Astrocyte (in vitro differentiated cells and primary cell): ENCODE data around the gene ARL5A.

Source experiments
- EZH2 ChIP-seq: IDR thresholded peaks from 2 replicates; pipeline ENCODE4 v1.6.1; 2012; ENCODE audit warnings: mild to moderate bottlenecking, low read length, inconsistent platforms; ENCODE audit not compliant: insufficient read depth
- TF ChIP-seq, protein P1 (sequence below): IDR thresholded peaks from 2 replicates; pipeline ENCODE4 v1.5.1; 2011; ENCODE audit warnings: low read depth, mild to moderate bottlenecking, inconsistent platforms, low read length, moderate library complexity; ENCODE audit not compliant: insufficient read depth

GRCh38 chr2:151837926-151838325, 9.7 kb upstream of the ARL5A start:
- TF ChIP-seq, protein P1, sequence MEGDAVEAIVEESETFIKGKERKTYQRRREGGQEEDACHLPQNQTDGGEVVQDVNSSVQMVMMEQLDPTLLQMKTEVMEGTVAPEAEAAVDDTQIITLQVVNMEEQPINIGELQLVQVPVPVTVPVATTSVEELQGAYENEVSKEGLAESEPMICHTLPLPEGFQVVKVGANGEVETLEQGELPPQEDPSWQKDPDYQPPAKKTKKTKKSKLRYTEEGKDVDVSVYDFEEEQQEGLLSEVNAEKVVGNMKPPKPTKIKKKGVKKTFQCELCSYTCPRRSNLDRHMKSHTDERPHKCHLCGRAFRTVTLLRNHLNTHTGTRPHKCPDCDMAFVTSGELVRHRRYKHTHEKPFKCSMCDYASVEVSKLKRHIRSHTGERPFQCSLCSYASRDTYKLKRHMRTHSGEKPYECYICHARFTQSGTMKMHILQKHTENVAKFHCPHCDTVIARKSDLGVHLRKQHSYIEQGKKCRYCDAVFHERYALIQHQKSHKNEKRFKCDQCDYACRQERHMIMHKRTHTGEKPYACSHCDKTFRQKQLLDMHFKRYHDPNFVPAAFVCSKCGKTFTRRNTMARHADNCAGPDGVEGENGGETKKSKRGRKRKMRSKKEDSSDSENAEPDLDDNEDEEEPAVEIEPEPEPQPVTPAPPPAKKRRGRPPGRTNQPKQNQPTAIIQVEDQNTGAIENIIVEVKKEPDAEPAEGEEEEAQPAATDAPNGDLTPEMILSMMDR: no peak
- TF ChIP-seq EZH2: no peak
